Measurements from ENCODE around the gene RCAN3. TPM values are rescaled to one million over a fixed set of nuclear protein-coding genes. Genes with fewer than 3 reads are reported as not detected.

RCAN3 gene
- total RNA-seq, 1 donor from 2014 or later = 20.4 TPM

DNA sequence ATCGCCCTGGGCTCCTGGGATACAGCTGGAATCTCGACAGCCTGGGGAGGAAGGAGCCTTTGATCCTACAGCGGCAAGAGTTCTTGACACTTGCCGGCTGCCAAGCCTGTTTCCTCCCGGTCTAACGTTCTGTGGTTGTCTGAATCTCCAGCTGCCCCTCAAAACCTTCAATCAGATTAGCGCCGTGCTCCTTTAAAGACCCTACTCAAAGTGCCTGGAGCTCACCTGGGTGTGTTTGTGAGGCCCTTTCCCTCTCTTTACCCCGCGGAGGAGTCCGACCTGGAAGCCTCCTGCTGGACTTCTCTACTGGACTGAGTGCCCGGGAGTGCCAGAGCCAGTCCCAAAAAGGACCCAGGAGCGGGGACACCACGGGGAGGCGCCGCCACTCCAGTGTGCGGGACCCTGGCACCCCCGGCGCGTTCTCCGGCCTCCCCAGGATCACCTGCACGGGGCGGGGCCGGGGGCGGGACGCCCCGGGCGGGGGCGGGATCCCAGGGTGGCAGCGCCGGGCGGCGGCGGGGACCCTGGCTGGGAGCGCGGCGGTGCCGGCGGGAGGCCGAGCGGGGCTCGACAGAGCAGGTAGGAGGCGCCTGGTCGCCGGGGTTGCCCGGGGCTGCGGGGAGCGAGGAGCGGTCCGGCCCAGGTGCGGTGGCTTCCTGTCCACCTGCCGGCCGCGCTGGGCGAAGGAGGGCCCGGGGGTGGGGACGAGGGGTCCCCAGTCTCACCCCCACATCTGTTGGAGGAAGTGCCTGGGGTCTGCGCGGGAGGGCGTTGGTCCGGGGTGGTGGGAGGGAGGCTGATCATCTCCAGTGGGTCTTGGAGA is 53.2 kb downstream of the RCAN3 start, which contains the start of gene NCMAP:
NCMAP (plus strand) TSS at position 497 of the 823 bp plus-strand sequence. CDS start 39,344 bp downstream, outside the sequence.
- peaks cover 4% of the 10 kb centered on the region for H3K36me3 Mint-ChIP-seq

DNA sequence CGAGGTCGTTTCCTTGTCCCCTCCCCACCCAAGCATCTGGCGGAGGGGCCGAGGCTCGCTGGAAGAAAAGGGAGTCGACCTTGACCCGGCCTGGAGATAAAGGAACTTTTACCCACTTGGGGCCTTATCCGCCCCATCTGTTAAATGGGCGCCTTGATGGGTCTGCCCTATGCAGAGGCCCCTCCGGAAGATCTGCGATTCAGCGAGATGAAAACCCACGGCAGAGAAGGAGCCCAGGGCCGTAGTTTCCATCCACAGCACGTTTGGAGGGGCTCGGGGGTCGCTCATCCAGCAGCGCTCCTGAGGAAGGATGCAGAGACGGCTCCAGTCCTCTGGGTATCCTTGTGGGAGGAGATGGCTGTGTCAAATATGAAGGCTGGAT is 53.8 kb downstream of the RCAN3 start:
- no peak for DNase-seq (ENCODE audit: extremely low spot score, unreplicated experiment)
- Mint-ChIP-seq H3K27me3 (peaks cover 37% of the 10 kb centered on the region), H3K9me3 (no peaks in the 10 kb centered on the region), H3K36me3 (peaks cover 4% of the 10 kb centered on the region), H3K4me1 (ENCODE audit: unreplicated experiment) (peaks cover 30% of the 10 kb centered on the region), H3K27ac (no peak overlapping the region), H3K4me3 (peak overlapping the region; percentile 72)
- TF ChIP-seq, protein P1, sequence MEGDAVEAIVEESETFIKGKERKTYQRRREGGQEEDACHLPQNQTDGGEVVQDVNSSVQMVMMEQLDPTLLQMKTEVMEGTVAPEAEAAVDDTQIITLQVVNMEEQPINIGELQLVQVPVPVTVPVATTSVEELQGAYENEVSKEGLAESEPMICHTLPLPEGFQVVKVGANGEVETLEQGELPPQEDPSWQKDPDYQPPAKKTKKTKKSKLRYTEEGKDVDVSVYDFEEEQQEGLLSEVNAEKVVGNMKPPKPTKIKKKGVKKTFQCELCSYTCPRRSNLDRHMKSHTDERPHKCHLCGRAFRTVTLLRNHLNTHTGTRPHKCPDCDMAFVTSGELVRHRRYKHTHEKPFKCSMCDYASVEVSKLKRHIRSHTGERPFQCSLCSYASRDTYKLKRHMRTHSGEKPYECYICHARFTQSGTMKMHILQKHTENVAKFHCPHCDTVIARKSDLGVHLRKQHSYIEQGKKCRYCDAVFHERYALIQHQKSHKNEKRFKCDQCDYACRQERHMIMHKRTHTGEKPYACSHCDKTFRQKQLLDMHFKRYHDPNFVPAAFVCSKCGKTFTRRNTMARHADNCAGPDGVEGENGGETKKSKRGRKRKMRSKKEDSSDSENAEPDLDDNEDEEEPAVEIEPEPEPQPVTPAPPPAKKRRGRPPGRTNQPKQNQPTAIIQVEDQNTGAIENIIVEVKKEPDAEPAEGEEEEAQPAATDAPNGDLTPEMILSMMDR (conservative IDR thresholded peaks at IDR 0.05) = no peak

More for the DNA sequence above, 53.2 kb downstream of the RCAN3 start, which contains the start of gene NCMAP:
- no peaks in the 10 kb centered on the region for H3K9me3 Mint-ChIP-seq
- H3K27ac Mint-ChIP-seq = peak within 1 kb of the TSS; percentile 82
- no peak for DNase-seq (ENCODE audit: extremely low spot score, unreplicated experiment)
- peaks cover 37% of the 10 kb centered on the region for H3K27me3 Mint-ChIP-seq
- H3K4me3 Mint-ChIP-seq = peak within 1 kb of the TSS; percentile 81
- peaks cover 34% of the 10 kb centered on the region for H3K4me1 Mint-ChIP-seq (ENCODE audit: unreplicated experiment)
- TF ChIP-seq, protein P1 (conservative IDR thresholded peaks at IDR 0.05) = no peak

DNA sequence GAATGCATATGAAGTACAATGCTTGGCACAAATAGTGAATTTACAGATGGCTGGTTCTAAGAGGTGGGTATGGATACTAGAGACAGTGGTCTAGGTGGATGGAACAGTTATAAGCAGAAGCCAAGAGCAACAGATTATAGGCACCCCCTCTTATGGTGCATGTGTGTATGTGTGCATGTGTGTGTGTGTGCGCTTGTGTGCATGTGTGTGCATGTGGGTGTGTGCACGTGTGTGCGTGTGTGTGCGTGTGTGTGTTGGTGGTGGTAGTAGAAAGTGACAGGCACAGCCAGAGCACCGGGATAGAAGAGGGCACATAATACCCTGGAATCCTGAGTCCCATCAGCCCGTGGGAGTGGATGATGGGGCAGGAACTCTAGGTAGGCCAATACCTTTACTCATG is 54.6 kb downstream of the RCAN3 start:
- TF ChIP-seq, protein P1 (conservative IDR thresholded peaks at IDR 0.05) = no peak
- H3K4me3 Mint-ChIP-seq = peak overlapping the region; percentile 72
- H3K36me3 Mint-ChIP-seq = peaks cover 4% of the 10 kb centered on the region
- no peaks in the 10 kb centered on the region for H3K9me3 Mint-ChIP-seq
- no peak for DNase-seq (ENCODE audit: extremely low spot score, unreplicated experiment)
- peaks cover 36% of the 10 kb centered on the region for H3K27me3 Mint-ChIP-seq
- peaks cover 29% of the 10 kb centered on the region for H3K4me1 Mint-ChIP-seq (ENCODE audit: unreplicated experiment)
- H3K27ac Mint-ChIP-seq = no peak overlapping the region

DNA sequence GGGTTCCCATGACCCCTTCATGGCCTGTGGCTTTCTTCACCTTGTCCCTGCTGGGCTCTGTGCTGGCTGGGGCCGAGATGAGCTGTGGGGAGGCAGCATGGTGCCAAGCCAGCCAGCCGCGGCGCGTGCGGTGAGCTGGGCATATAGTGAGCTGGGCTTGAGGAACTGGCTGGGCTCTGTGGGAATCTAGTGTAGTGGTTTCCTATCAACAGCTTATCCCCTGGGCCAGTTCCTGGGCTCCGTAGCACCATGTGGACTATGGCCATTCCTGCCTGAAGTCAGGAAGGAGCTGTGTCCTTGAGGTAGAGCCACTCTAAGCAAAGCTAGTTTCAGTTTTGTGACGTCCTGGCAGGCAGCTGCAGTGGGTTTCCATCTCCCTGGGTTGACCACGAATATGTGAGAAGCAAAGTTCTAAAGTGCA is 55.1 kb downstream of the RCAN3 start:
- peaks cover 32% of the 10 kb centered on the region for H3K4me1 Mint-ChIP-seq (ENCODE audit: unreplicated experiment)
- no peak overlapping the region for H3K27ac Mint-ChIP-seq
- no peak for DNase-seq (ENCODE audit: extremely low spot score, unreplicated experiment)
- no peaks in the 10 kb centered on the region for H3K9me3 Mint-ChIP-seq
- H3K36me3 Mint-ChIP-seq = peaks cover 4% of the 10 kb centered on the region
- peaks cover 35% of the 10 kb centered on the region for H3K27me3 Mint-ChIP-seq
- TF ChIP-seq, protein P1 (conservative IDR thresholded peaks at IDR 0.05) = no peak
- H3K4me3 Mint-ChIP-seq = no peak overlapping the region

DNA sequence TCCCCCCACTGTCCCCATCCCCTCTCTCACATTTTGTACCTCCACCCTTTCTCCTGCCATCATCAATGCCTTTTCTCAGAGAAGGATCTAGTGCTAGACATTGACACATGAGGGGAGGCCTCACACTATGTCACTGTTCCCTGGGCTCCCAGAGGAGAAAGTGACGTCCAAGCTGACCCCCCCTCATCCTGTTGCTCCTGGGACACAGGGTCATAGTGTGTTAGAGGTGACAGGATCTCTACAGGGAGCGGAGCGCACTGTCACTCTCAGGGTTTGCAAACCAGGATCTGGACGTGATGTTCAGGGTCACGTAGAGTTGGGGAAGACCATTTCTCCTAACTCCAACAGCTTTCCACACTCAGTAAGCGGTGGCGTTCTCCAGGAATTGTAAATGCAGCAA is 55.8 kb downstream of the RCAN3 start:
- DNase-seq (ENCODE audit: extremely low spot score, unreplicated experiment) = no peak
- TF ChIP-seq, protein P1 (conservative IDR thresholded peaks at IDR 0.05) = no peak
- Mint-ChIP-seq H3K36me3 (peaks cover 4% of the 10 kb centered on the region), H3K27ac (no peak overlapping the region), H3K4me3 (no peak overlapping the region), H3K9me3 (no peaks in the 10 kb centered on the region), H3K27me3 (peaks cover 35% of the 10 kb centered on the region), H3K4me1 (ENCODE audit: unreplicated experiment) (peaks cover 36% of the 10 kb centered on the region)
